ENCODE measurements around the gene ZNF839.

The ZNF839 gene

GRCh38 chr14:102330806-102331205 lies 11.3 kb downstream of the ZNF839 start:
- H3K4me2 ChIP-seq (ENCODE audit: low read depth, low read length, poor library complexity, severe bottlenecking), result no peak overlapping the region
- TF ChIP-seq CTCF (IDR thresholded peaks at IDR 0.05; ENCODE audit: insufficient read depth, low read length, poor library complexity, severe bottlenecking) (no peak), EZH2phosphoT487 (conservative IDR thresholded peaks at IDR 0.05; ENCODE audit: low read length) (no peak)
- no peaks in the 10 kb centered on the region for H3K9me3 ChIP-seq (ENCODE audit: insufficient read depth, low read length)
- no peak overlapping the region for H3K9ac ChIP-seq (ENCODE audit: low read length)
- no peaks in the 10 kb centered on the region for H3F3A ChIP-seq (ENCODE audit: insufficient read depth)
- no peaks in the 10 kb centered on the region for H4K20me1 ChIP-seq (ENCODE audit: low read depth, low read length)
- no peaks in the 10 kb centered on the region for H3K9me2 ChIP-seq (replicated peaks; ENCODE audit: insufficient read depth, low read length)
- no peak overlapping the region for H3K27ac ChIP-seq (ENCODE audit: low read depth, low read length)
- H3K4me3 ChIP-seq (ENCODE audit: insufficient read depth, low read length, poor library complexity, severe bottlenecking), result no peak overlapping the region
- no peaks in the 10 kb centered on the region for H3K36me3 ChIP-seq (ENCODE audit: low read length)
- no peaks in the 10 kb centered on the region for H3K27me3 ChIP-seq (ENCODE audit: low read length)
- no peaks in the 10 kb centered on the region for H3K79me2 ChIP-seq (ENCODE audit: insufficient read depth, low read length)
- H2AFZ ChIP-seq (ENCODE audit: low read depth, low read length, severe bottlenecking), result no peak overlapping the region

GRCh38 chr14:102333390-102333789 lies 13.8 kb downstream of the ZNF839 start:
- Histone ChIP-seq H3K27me3 (ENCODE audit: low read length) (no peaks in the 10 kb centered on the region), H2AFZ (ENCODE audit: low read depth, low read length, severe bottlenecking) (no peak overlapping the region), H3K27ac (ENCODE audit: low read depth, low read length) (no peak overlapping the region), H3K4me2 (ENCODE audit: low read depth, low read length, poor library complexity, severe bottlenecking) (no peak overlapping the region), H3K9ac (ENCODE audit: low read length) (no peak overlapping the region), H3K9me2 (replicated peaks; ENCODE audit: insufficient read depth, low read length) (no peaks in the 10 kb centered on the region), H4K20me1 (ENCODE audit: low read depth, low read length) (no peaks in the 10 kb centered on the region), H3K36me3 (ENCODE audit: low read length) (no peaks in the 10 kb centered on the region), H3K9me3 (ENCODE audit: insufficient read depth, low read length) (no peaks in the 10 kb centered on the region), H3F3A (ENCODE audit: insufficient read depth) (no peaks in the 10 kb centered on the region), H3K79me2 (ENCODE audit: insufficient read depth, low read length) (no peaks in the 10 kb centered on the region), H3K4me3 (ENCODE audit: insufficient read depth, low read length, poor library complexity, severe bottlenecking) (no peak overlapping the region)
- TF ChIP-seq EZH2phosphoT487 (conservative IDR thresholded peaks at IDR 0.05; ENCODE audit: low read length) (no peak), CTCF (IDR thresholded peaks at IDR 0.05; ENCODE audit: insufficient read depth, low read length, poor library complexity, severe bottlenecking) (no peak)

- Histone ChIP-seq H3K79me2 (ENCODE audit: insufficient read depth, low read length) (no peaks in the 10 kb centered on the region), H3F3A (ENCODE audit: insufficient read depth) (no peaks in the 10 kb centered on the region)
These were observed 14.5 kb downstream of the ZNF839 start for GRCh38 chr14:102333795-102334705.

More at GRCh38 chr14:102333795-102334705, 14.5 kb downstream of the ZNF839 start:
- H2AFZ ChIP-seq (ENCODE audit: low read depth, low read length, severe bottlenecking), result no peak overlapping the region
- H4K20me1 ChIP-seq (ENCODE audit: low read depth, low read length), result no peaks in the 10 kb centered on the region
- H3K9ac ChIP-seq (ENCODE audit: low read length), result no peak overlapping the region
- H3K9me2 ChIP-seq (replicated peaks; ENCODE audit: insufficient read depth, low read length), result no peaks in the 10 kb centered on the region
- H3K4me2 ChIP-seq (ENCODE audit: low read depth, low read length, poor library complexity, severe bottlenecking), result no peak overlapping the region
- no peaks in the 10 kb centered on the region for H3K36me3 ChIP-seq (ENCODE audit: low read length)
- no peak for TF ChIP-seq CTCF (IDR thresholded peaks at IDR 0.05; ENCODE audit: insufficient read depth, low read length, poor library complexity, severe bottlenecking)
- TF ChIP-seq EZH2phosphoT487 (conservative IDR thresholded peaks at IDR 0.05; ENCODE audit: low read length), result no peak
- H3K27ac ChIP-seq (ENCODE audit: low read depth, low read length), result no peak overlapping the region
- no peak overlapping the region for H3K4me3 ChIP-seq (ENCODE audit: insufficient read depth, low read length, poor library complexity, severe bottlenecking)
- H3K27me3 ChIP-seq (ENCODE audit: low read length), result no peaks in the 10 kb centered on the region
- no peaks in the 10 kb centered on the region for H3K9me3 ChIP-seq (ENCODE audit: insufficient read depth, low read length)
